Activated naive CD4-positive, alpha-beta T cell treated with anti-CD3 and anti-CD28 coated beads, Interleukin-2, amount 50 U/mL, for 24 hours (primary cell): ENCODE results near the gene PTGER3.

Source experiments
- H3K27ac Mint-ChIP-seq: one replicate; pipeline ENCODE4 v1.8.0; 2021; ENCODE audit warnings: mild to moderate bottlenecking, mixed read lengths
- H3K27me3 Mint-ChIP-seq: one replicate; pipeline ENCODE4 v1.8.0; 2021; ENCODE audit warnings: mixed read lengths
- H3K36me3 Mint-ChIP-seq: one replicate; pipeline ENCODE4 v1.8.0; 2021; ENCODE audit warnings: mixed read lengths
- H3K4me1 Mint-ChIP-seq: one replicate; pipeline ENCODE4 v1.8.0; 2021; ENCODE audit warnings: mixed read lengths
- H3K4me3 Mint-ChIP-seq: one replicate; pipeline ENCODE4 v1.8.0; 2021; ENCODE audit warnings: mild to moderate bottlenecking, mixed read lengths
- H3K9me3 Mint-ChIP-seq: one replicate; pipeline ENCODE4 v1.8.0; 2021; ENCODE audit warnings: mixed read lengths

PTGER3 gene

DNA sequence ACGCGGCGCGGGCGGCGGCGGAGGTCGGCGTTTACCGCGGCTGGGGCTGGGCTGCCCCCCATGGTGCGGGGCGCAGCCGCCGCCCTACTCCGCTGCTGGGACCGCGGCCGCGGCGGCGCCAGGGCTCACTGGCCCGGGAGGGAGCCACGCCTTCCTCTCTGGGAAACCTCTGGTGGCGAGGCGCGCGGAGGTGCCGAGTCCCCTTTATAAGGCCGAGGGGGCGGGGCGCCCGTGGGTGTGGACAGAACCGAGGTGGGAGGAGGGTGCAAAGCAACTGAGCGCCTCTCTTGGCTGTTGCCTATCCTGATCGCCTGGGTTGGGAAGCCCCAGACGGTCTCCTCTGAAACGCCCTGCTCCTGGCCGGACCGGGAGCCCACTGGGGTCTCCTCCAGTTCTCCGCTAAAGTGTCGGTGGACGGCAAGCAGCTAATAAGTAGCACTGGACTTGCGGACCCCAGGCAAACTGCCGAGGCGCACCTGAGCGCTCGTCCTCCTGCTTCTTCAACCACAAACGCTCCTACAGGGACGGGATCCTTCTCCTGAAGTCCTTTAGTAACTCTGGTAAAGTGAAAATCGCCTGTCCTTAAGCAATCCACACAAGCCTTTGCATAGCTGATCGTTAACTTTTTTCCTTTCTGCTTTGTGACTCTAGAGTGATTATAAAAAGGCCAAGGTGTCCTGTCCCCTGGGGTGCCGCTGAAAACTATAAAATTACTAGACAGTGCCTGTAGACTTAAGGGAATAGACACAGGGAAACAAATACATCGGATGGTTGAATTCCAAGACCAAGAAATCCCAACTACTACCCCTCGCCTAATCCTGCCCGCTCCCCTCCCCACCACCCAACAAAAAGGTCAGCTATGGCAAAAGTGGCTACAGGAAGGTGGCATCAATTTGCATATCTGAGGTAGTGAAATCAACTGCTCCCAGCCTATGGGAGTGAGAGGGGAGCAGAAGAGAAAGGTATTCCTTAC lies at the start of gene PTGER3:
PTGER3 (minus strand) TSS at position 182 of the 973 bp plus-strand sequence. CDS start 239 bp downstream, outside the sequence.
- Mint-ChIP-seq H3K36me3 (peaks cover 2% of the 10 kb centered on the region), H3K9me3 (no peaks in the 10 kb centered on the region), H3K4me1 (peaks cover 17% of the 10 kb centered on the region), H3K27ac (no peak within 1 kb of the TSS), H3K4me3 (peak within 1 kb of the TSS; percentile 83), H3K27me3 (peaks cover 31% of the 10 kb centered on the region)

DNA sequence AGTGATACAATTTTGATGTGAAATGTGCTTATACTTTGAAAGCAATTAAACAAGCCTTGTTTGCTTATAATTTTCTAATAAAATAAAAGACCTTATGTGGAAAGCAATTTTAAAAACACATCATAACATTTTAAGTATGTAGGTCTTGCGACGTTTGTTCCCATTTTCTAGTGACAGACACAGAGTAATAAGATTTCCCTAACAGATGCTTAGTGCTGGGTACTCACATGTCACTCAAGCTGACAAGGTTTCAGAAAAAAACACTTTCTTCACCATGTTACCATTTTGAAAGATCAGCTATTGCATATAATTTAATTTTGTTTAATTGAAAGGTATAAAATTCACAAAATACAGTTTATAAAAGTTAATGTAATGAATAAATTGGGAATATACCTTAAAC lies 47.3 kb upstream of the PTGER3 start:
- H3K27ac Mint-ChIP-seq: no peak overlapping the region

DNA sequence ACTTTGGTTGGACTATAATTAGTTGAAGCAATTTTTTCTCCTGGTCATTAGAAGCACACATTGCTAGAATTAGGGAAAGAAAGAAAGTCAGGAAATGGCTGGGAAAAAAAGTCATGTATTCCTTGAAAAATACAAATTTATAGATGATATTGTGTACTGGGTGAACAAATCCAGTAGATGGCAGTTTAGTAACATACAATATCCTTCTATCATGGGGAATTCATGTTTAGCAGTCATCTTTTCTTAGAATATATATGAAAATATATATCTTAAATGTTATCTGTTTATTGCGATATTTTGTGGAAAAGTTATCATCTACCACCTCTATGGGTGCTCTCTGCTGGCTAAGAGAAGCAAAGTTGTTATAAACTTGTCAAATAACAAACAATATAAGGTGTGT lies 46.3 kb upstream of the PTGER3 start:
- no peaks in the 10 kb centered on the region for H3K36me3 Mint-ChIP-seq
- no peak overlapping the region for H3K4me3 Mint-ChIP-seq
- no peak overlapping the region for H3K27ac Mint-ChIP-seq
- H3K9me3 Mint-ChIP-seq: no peaks in the 10 kb centered on the region
- H3K27me3 Mint-ChIP-seq: peaks cover 6% of the 10 kb centered on the region
- H3K4me1 Mint-ChIP-seq: no peaks in the 10 kb centered on the region

More for the DNA sequence above, 47.3 kb upstream of the PTGER3 start:
- H3K27me3 Mint-ChIP-seq: peaks cover 5% of the 10 kb centered on the region
- no peak overlapping the region for H3K4me3 Mint-ChIP-seq
- no peaks in the 10 kb centered on the region for H3K9me3 Mint-ChIP-seq
- no peaks in the 10 kb centered on the region for H3K4me1 Mint-ChIP-seq
- no peaks in the 10 kb centered on the region for H3K36me3 Mint-ChIP-seq

DNA sequence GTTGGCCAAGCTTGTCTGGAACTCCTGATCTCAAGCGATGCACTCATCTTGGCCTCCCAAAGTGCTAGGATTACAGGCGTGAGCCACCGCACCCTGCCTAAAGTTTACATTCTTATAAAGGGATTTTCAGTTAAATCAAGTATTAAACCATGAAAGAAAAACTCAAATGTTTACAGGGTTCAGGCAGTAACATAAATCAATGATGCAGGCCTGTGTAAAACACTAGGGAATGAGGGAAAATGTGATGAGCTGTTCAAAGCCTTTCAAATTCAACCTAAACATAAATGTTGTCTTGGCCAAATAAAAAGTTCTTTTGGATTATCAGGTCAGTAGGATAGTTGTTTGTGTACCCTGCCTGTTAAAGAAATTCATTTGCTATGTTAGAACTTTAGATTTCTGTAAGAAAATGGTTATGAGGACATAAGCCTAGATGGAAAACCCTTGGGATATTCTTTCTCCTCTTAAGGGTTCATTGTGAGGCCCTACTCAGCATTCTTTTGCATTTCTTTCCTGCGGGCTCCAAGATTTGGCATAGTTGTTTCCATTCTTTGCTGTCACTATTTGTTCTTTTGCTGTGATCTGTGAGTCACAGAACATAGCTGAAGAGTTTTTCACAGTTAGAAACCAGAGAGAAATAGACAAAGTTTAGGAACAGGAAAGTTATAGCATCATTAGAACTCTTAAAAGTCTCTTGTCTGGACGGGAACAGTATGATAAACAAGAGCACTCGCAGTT lies 42.1 kb upstream of the PTGER3 start:
- H3K27ac Mint-ChIP-seq: no peak overlapping the region
- no peaks in the 10 kb centered on the region for H3K36me3 Mint-ChIP-seq
- no peaks in the 10 kb centered on the region for H3K4me1 Mint-ChIP-seq
- no peak overlapping the region for H3K4me3 Mint-ChIP-seq
- no peaks in the 10 kb centered on the region for H3K9me3 Mint-ChIP-seq
- H3K27me3 Mint-ChIP-seq: peaks cover 11% of the 10 kb centered on the region

- Mint-ChIP-seq H3K36me3 (no peaks in the 10 kb centered on the region), H3K4me3 (no peak overlapping the region), H3K4me1 (no peaks in the 10 kb centered on the region), H3K9me3 (no peaks in the 10 kb centered on the region), H3K27ac (no peak overlapping the region), H3K27me3 (peaks cover 13% of the 10 kb centered on the region)
Measured at GRCh38 chr1:71088645-71089287, 41.1 kb upstream of the PTGER3 start.

DNA sequence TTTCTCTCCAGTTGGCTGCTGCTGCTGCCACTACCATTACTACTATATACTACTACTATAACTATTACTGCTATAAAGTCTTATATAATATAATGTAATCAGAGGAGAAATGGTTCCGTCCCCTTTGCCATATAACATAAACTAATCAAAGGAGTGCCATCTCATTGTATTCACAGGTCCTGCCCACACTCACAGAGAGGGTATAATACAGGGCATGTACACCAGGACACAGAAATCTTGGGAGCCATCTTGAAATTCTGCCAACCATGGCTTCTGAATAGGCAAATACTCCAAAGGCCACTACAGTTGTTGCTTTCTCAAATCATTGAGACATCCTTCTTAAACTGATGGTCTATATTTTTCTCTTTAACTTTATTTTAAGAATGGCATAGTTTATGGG lies 40.1 kb upstream of the PTGER3 start:
- Mint-ChIP-seq H3K27me3 (peaks cover 16% of the 10 kb centered on the region), H3K4me1 (no peaks in the 10 kb centered on the region), H3K36me3 (no peaks in the 10 kb centered on the region), H3K27ac (no peak overlapping the region), H3K4me3 (no peak overlapping the region), H3K9me3 (no peaks in the 10 kb centered on the region)

DNA sequence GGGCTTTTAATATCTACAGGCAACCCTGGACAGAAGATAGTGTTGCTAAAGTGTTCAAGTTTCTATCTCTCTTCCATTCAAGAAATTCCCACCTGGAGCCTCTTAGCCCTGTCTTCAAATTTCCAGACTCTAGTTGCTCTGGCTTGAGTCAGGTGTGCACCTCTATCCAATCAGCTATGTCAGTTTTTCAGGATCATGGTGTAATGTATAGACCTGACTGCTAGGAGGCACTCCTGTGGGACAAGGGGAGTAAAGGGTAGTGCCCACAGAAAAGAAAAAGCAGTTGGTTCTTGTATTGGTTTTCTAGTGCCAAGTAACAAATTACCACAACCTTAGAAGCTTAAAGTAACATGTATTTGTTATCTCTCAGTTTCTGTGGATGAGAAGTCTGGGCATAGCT lies 39.4 kb upstream of the PTGER3 start:
- H3K9me3 Mint-ChIP-seq: peaks cover 2% of the 10 kb centered on the region
- no peaks in the 10 kb centered on the region for H3K36me3 Mint-ChIP-seq
- no peak overlapping the region for H3K4me3 Mint-ChIP-seq
- H3K27me3 Mint-ChIP-seq: peaks cover 16% of the 10 kb centered on the region
- peaks cover 1% of the 10 kb centered on the region for H3K4me1 Mint-ChIP-seq
- no peak overlapping the region for H3K27ac Mint-ChIP-seq

- Mint-ChIP-seq H3K36me3 (peaks cover 1% of the 10 kb centered on the region), H3K27me3 (peaks cover 16% of the 10 kb centered on the region), H3K4me1 (peaks cover 8% of the 10 kb centered on the region), H3K9me3 (peaks cover 6% of the 10 kb centered on the region), H3K27ac (no peak overlapping the region), H3K4me3 (no peak overlapping the region)
Measured at GRCh38 chr1:71086331-71086730, 38.7 kb upstream of the PTGER3 start.

DNA sequence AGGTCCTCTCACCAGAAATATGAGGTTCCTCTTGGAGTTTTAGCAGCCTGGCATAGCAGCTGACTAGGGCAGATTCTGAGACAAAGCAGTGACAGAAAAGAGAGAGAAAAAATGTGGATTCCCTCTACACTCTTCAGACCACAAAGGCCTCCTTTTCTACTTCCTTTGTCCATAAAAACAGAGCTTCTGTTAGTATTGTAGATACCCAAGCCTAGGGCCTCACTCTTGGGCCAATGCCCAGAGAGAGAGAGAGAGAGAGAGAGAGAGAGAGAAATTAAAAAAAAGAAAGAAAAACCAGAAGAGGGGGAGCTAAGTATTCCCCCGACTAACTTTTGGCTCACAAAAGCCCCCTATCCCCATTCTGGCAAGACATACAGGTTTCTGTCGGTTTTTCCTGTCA lies 35.7 kb upstream of the PTGER3 start:
- H3K27me3 Mint-ChIP-seq: peaks cover 11% of the 10 kb centered on the region
- H3K4me1 Mint-ChIP-seq: peaks cover 22% of the 10 kb centered on the region
- H3K36me3 Mint-ChIP-seq: peaks cover 4% of the 10 kb centered on the region
- no peak overlapping the region for H3K4me3 Mint-ChIP-seq
- H3K27ac Mint-ChIP-seq: no peak overlapping the region
- peaks cover 6% of the 10 kb centered on the region for H3K9me3 Mint-ChIP-seq

- Mint-ChIP-seq H3K27ac (peak overlapping the region; percentile 87), H3K4me1 (peaks cover 31% of the 10 kb centered on the region), H3K27me3 (peaks cover 8% of the 10 kb centered on the region)
Measured at GRCh38 chr1:71081697-71082080, 34.1 kb upstream of the PTGER3 start.

DNA sequence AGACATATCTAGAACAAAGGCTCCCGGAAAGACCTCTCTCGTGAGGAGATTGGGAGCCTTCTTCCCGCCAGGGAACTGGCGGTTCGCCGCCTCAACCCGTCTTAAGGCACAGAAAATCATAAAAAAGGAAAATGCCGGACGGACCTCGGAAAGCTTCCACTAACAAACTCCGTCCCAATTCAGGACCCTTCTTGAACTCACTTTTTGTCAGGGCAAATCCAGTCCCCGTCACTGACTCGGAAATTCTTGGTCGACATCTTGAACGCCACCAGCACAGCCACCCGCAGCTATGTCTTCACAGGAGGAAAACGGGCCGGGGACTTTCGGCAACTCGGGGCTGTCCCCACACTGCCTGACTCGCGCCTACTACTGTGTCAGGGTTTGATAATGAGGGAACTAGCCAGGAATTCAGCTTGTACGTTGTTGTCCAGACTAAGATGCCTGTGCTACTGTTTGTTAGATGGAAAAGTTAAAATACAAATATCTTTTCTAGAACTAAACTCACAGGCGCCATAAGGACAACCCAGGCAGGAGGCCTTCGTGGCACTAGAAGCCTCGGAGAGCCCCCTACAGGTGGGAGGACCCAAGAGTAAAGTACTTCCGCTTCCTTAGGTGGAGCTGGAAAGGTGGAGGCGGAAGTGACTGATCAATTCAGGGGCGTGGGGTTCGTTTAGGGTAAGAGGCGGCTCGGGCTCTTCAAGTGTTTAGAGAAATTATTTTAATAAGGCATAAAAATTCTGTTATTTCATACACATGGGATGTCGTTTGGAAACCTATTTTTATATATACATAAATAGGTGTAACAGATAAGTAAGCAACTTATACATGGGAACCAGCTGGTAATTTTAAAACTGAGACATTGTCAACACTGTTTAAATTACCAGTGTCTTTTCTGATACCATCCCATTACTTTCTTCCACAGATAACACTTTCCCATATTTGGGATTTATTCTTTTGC lies 33.4 kb upstream of the PTGER3 start, which contains the start of gene ZRANB2:
ZRANB2 (minus strand) TSS at position 297 of the 958 bp plus-strand sequence; CDS start at position 257, 40 bp downstream.
- H3K9me3 Mint-ChIP-seq: peaks cover 6% of the 10 kb centered on the region
- peaks cover 8% of the 10 kb centered on the region for H3K27me3 Mint-ChIP-seq

More at GRCh38 chr1:71081697-71082080, 34.1 kb upstream of the PTGER3 start:
- Mint-ChIP-seq H3K36me3 (peaks cover 4% of the 10 kb centered on the region), H3K4me3 (peak overlapping the region; percentile 99), H3K9me3 (peaks cover 6% of the 10 kb centered on the region)

DNA sequence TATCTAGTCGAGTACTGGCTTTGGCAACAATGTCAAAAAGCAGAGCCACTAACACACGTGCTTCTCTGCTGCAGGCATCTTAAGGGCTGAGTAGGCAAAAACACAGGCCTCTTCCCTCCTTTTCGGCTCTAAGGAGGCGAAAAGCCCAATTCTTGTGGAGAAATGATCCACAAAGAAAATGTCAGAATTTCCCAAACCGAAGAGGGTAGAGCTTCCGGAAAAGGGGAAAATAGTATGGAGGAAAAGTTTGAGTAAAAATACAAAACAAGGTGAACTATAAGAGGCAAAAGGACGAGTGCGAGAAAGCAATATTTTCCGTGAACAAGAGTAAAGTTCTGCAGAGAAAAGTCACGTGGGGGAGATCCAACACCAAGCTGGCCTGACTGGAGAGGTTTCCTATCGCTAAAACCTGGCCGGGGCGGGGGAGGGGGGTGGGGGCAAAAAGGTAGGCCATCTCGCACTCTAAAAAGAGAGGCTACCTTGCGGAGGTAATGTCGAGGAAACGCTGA lies 32.7 kb upstream of the PTGER3 start:
- H3K36me3 Mint-ChIP-seq: peaks cover 11% of the 10 kb centered on the region

More for the DNA sequence above, 33.4 kb upstream of the PTGER3 start, which contains the start of gene ZRANB2:
- Mint-ChIP-seq H3K36me3 (peaks cover 7% of the 10 kb centered on the region), H3K4me3 (peak within 1 kb of the TSS; percentile 99), H3K4me1 (peaks cover 37% of the 10 kb centered on the region), H3K27ac (peak within 1 kb of the TSS; percentile 100)

GRCh38 chr1:71074681-71075080 lies 27.1 kb upstream of the PTGER3 start:
- Mint-ChIP-seq H3K9me3 (no peaks in the 10 kb centered on the region), H3K27me3 (no peaks in the 10 kb centered on the region), H3K4me3 (no peak overlapping the region), H3K27ac (peak overlapping the region; percentile 66), H3K36me3 (peaks cover 38% of the 10 kb centered on the region), H3K4me1 (peaks cover 58% of the 10 kb centered on the region)

More for the DNA sequence above, 32.7 kb upstream of the PTGER3 start:
- Mint-ChIP-seq H3K4me3 (peak overlapping the region; percentile 99), H3K4me1 (peaks cover 44% of the 10 kb centered on the region), H3K27me3 (peaks cover 8% of the 10 kb centered on the region), H3K9me3 (peaks cover 6% of the 10 kb centered on the region), H3K27ac (peak overlapping the region; percentile 100)

GRCh38 chr1:71072273-71072672 lies 24.7 kb upstream of the PTGER3 start:
- H3K36me3 Mint-ChIP-seq: peaks cover 36% of the 10 kb centered on the region
- H3K27ac Mint-ChIP-seq: no peak overlapping the region
- no peaks in the 10 kb centered on the region for H3K9me3 Mint-ChIP-seq
- H3K27me3 Mint-ChIP-seq: no peaks in the 10 kb centered on the region
- peaks cover 39% of the 10 kb centered on the region for H3K4me1 Mint-ChIP-seq
- H3K4me3 Mint-ChIP-seq: no peak overlapping the region
